B cell (primary cell): Measurements from ENCODE around the gene ZC3H11A. TPM values are rescaled to one million over a fixed set of nuclear protein-coding genes. Genes with fewer than 3 reads are reported as not detected.

Source experiments
- ATAC-seq: fragments of 200-7000 bp; cut with Tn5 transposase; one replicate; pipeline ENCODE4 v1.10.0; 2021; ENCODE audit warnings: low read depth, mild to moderate bottlenecking, moderate number of reproducible peaks, moderate library complexity
- CTCF ChIA-PET: fragments of 350-600 bp; sonication (Branson Sonifier 250); formaldehyde crosslinking; loops from one replicate; lab custom pipeline; 2021; ENCODE audit warnings: antibody characterized with exemption, inconsistent platforms; lab: Charles Lee
- POLR2A ChIA-PET: fragments of 350-600 bp; sonication (Branson Sonifier 250); formaldehyde crosslinking; loops from one replicate; lab custom pipeline; 2021; ENCODE audit warnings: antibody characterized with exemption; lab: Charles Lee
- DNase-seq: peaks from one replicate; pipeline ENCODE4 v3.0.0; 2013
- H2AFZ ChIP-seq: 2 replicates; pipeline ENCODE4 v1.6.1; 2012; ENCODE audit warnings: mild to moderate bottlenecking, low read depth, low read length; ENCODE audit not compliant: insufficient read depth, poor library complexity, severe bottlenecking
- H3K27ac ChIP-seq, 2 donors: 1 replicate in 1 of 2; 2 replicates in 1 of 2; pipeline ENCODE4 v1.5.1; 2012 to 2013; ENCODE audit warnings: low read length in 2 of 2, mild to moderate bottlenecking in 2 of 2, moderate library complexity in 1 of 2
- H3K27me3 ChIP-seq, 4 experiments: fragments of 200-600 bp in 1 of 4; sonication (generic) in 1 of 4; replicated peaks in 1 of 4; 1 replicate in 2 of 4; 2 replicates in 2 of 4; pipeline versions ENCODE4 v1.6.1 to v1.7.0; 2013 to 2016; ENCODE audit warnings: low read length in 3 of 4, mild to moderate bottlenecking in 2 of 4, mixed read lengths in 1 of 4, moderate library complexity in 1 of 4; ENCODE audit not compliant: insufficient read depth in 4 of 4, control insufficient read depth in 3 of 4; ENCODE audit errors: control extremely low read depth in 1 of 4
- H3K36me3 ChIP-seq, 2 experiments: replicated peaks in 1 of 2; 1 replicate in 1 of 2; 2 replicates in 1 of 2; pipeline versions ENCODE4 v1.6.1 to v1.7.1; 2013; ENCODE audit warnings: low read length in 1 of 2; ENCODE audit not compliant: insufficient read depth in 2 of 2, control insufficient read depth in 1 of 2; ENCODE audit errors: control extremely low read depth in 1 of 2, extremely low read depth in 1 of 2
- H3K4me1 ChIP-seq, 2 donors: fragments of 200-600 bp in 1 of 2; sonication (generic) in 1 of 2; 1 replicate in 1 of 2; 2 replicates in 1 of 2; pipeline versions ENCODE4 v1.5.1 to v1.6.1; 2013 to 2017; ENCODE audit warnings: low read length in 2 of 2; ENCODE audit not compliant: control insufficient read depth in 2 of 2, insufficient read depth in 2 of 2
- H3K4me2 ChIP-seq: replicated peaks from 2 replicates; pipeline ENCODE3; 2012; ENCODE audit warnings: mild to moderate bottlenecking, low read depth, low read length; ENCODE audit not compliant: poor library complexity, severe bottlenecking
- H3K4me3 ChIP-seq, 5 experiments: fragments of 200-600 bp in 1 of 5; sonication (generic) in 1 of 5; 1 replicate in 3 of 5; 2 replicates in 2 of 5; pipeline versions ENCODE4 v1.5.1 to v1.7.0; 2011 to 2016; ENCODE audit warnings: low read length in 4 of 5, mild to moderate bottlenecking in 4 of 5, low read depth in 2 of 5, control low read depth in 1 of 5, moderate library complexity in 1 of 5; ENCODE audit not compliant: insufficient read depth in 1 of 5; ENCODE audit errors: control extremely low read depth in 1 of 5, extremely low read depth in 1 of 5
- H3K79me2 ChIP-seq: fragments of 200-600 bp; sonication (generic); one replicate; pipeline ENCODE4 v1.6.0; 2016; ENCODE audit warnings: low read length; ENCODE audit not compliant: control insufficient read depth, insufficient read depth
- H3K9ac ChIP-seq: fragments of 200-600 bp; sonication (generic); 2 replicates; pipeline ENCODE4 v1.6.1; 2017; ENCODE audit warnings: mild to moderate bottlenecking, low read length, moderate library complexity
- H3K9me3 ChIP-seq, 3 donors: one replicate each; pipeline versions ENCODE4 v1.6.1 to v1.7.1; 2013; ENCODE audit warnings: low read length in 2 of 3; ENCODE audit not compliant: control insufficient read depth in 2 of 3, insufficient read depth in 1 of 3; ENCODE audit errors: control extremely low read depth in 1 of 3
- H4K20me1 ChIP-seq: 2 replicates; pipeline ENCODE4 v1.6.0; 2012; ENCODE audit warnings: mild to moderate bottlenecking, low read length; ENCODE audit not compliant: insufficient read depth, control insufficient read depth, poor library complexity, severe bottlenecking
- H3K27ac Mint-ChIP-seq: one replicate; pipeline ENCODE4 v1.8.0; 2021; ENCODE audit warnings: mixed read lengths
- H3K27me3 Mint-ChIP-seq: one replicate; pipeline ENCODE4 v1.8.0; 2021; ENCODE audit warnings: mixed read lengths
- H3K4me1 Mint-ChIP-seq: one replicate; pipeline ENCODE4 v1.8.0; 2021; ENCODE audit warnings: mixed read lengths
- H3K4me3 Mint-ChIP-seq: one replicate; pipeline ENCODE4 v1.8.0; 2021; ENCODE audit warnings: mixed read lengths
- H3K9me3 Mint-ChIP-seq: one replicate; pipeline ENCODE4 v1.8.0; 2022; ENCODE audit warnings: mixed read lengths; ENCODE audit not compliant: insufficient read depth
- CTCF ChIP-seq: fragments of 200-600 bp; IDR thresholded peaks from one replicate; pipeline ENCODE4 v1.8.0; 2022; ENCODE audit warnings: antibody characterized with exemption, mild to moderate bottlenecking
- EZH2 ChIP-seq: IDR thresholded peaks from 2 replicates; pipeline ENCODE4 v1.6.1; 2012; ENCODE audit warnings: borderline replicate concordance, low read depth, mild to moderate bottlenecking, moderate library complexity, low read length; ENCODE audit not compliant: insufficient read depth, poor library complexity, severe bottlenecking
- WGBS: methylation state at CpG from one replicate; pipeline ENCODE4 v1.1.5; 2013; ENCODE audit warnings: missing lambda C conversion rate; ENCODE audit not compliant: insufficient coverage; 5-methylcytosine and 5-hydroxymethylcytosine counted together
- intact Hi-C: fragments of 100-400 bp; cut with micrococcal nuclease; formaldehyde crosslinking; loops from one replicate; pipeline ENCODE4 v1.10.0; 2022
- polyA plus RNA-seq: library from polyadenylated mRNA; depleted of rRNA; stranded (reverse); fragments of >200 nt; gene quantifications from 2 replicates; pipeline ENCODE4 v1.2.3, GENCODE V29; 2012
- total RNA-seq, 2 donors: library from RNA; stranded (reverse); fragments of 120-200 nt in 1 of 2; gene quantifications; 1 replicate in 1 of 2; 2 replicates in 1 of 2; pipeline versions ENCODE4 v1.2.3 to v1.2.4, GENCODE V29; 2013 to 2022

ZC3H11A gene
- total and polyA plus RNA-seq, 2 donors (not counting 1 experiment from before 2014, with no cell fraction given) = 72.1 to 130 TPM

- no peak overlapping the region for H3K27ac Mint-ChIP-seq
- Histone ChIP-seq H3K36me3 (peaks cover 5 to 30% of the 10 kb centered on the region in 2 experiments), H3K4me3 (no peak overlapping the region), H2AFZ (no peak overlapping the region), H3K9me3 (no peaks in the 10 kb centered on the region), H3K79me2 (no peaks in the 10 kb centered on the region), H3K27me3 (peaks cover 0 to 2% (median 0%) of the 10 kb centered on the region in 4 experiments), H3K9ac (no peak overlapping the region), H3K4me1 (peaks cover 5 to 6% of the 10 kb centered on the region in 2 donors), H4K20me1 (no peaks in the 10 kb centered on the region), H3K4me2 (no peak overlapping the region), H3K27ac (no peak overlapping the region)
- TF ChIP-seq EZH2 (no peak), CTCF (no peak)
- intact Hi-C loops = no loop called here
- H3K27me3 Mint-ChIP-seq = no peaks in the 10 kb centered on the region
- H3K4me1 Mint-ChIP-seq = peaks cover 25% of the 10 kb centered on the region
- no peak for DNase-seq
- 100% methylated on average over 1 of the region's 1 CpG for WGBS
- POLR2A ChIA-PET = no interaction called here
- CTCF ChIA-PET = interaction anchor here (1.0 to 2.0 kb wide), 4 partner anchors 8 to 269 kb away, joined by 3 to 6 read pairs (median 4); no protein-coding TSS in a partner anchor
- no peaks in the 10 kb centered on the region for H3K9me3 Mint-ChIP-seq
- no peak overlapping the region for H3K4me3 Mint-ChIP-seq
- ATAC-seq = no peak
Measured at GRCh38 chr1:203772836-203773235, 22.6 kb upstream of the ZC3H11A start.

- no peak for TF ChIP-seq EZH2
- no peak for TF ChIP-seq CTCF
- H3K27ac Mint-ChIP-seq = no peak overlapping the region
- intact Hi-C loops = loop anchor here (1.0 to 2.0 kb wide), 2 partner anchors 74 to 272 kb away; no protein-coding TSS in a partner anchor
- no peak overlapping the region for H2AFZ ChIP-seq
- DNase-seq = no peak
- no peak overlapping the region for H3K4me3 Mint-ChIP-seq
- H4K20me1 ChIP-seq = no peaks in the 10 kb centered on the region
- H3K9ac ChIP-seq = no peak overlapping the region
- ATAC-seq = peak; percentile 36
- no peaks in the 10 kb centered on the region for H3K79me2 ChIP-seq
- peaks cover 0 to 6% of the 10 kb centered on the region in 2 donors for H3K4me1 ChIP-seq
- WGBS = 70% methylated on average over 1 of the region's 4 CpGs
- peaks cover 15% of the 10 kb centered on the region for H3K4me1 Mint-ChIP-seq
- ChIA-PET POLR2A (no interaction called here), CTCF (interaction anchor here (0.6 to 4.0 kb wide), 14 partner anchors 10 to 739 kb away, joined by 3 to 25 read pairs (median 4); no protein-coding TSS in a partner anchor)
- no peaks in the 10 kb centered on the region for H3K27me3 Mint-ChIP-seq
- H3K36me3 ChIP-seq = peaks cover 5 to 19% of the 10 kb centered on the region in 2 experiments
- H3K4me3 ChIP-seq = no peak overlapping the region
- no peak overlapping the region for H3K4me2 ChIP-seq
- H3K9me3 ChIP-seq = no peaks in the 10 kb centered on the region
- peaks cover 0 to 2% (median 0%) of the 10 kb centered on the region in 4 experiments for H3K27me3 ChIP-seq
- peak overlapping the region in 1 of 2 donors; percentile 57 for H3K27ac ChIP-seq
- no peaks in the 10 kb centered on the region for H3K9me3 Mint-ChIP-seq
Measured at GRCh38 chr1:203776636-203777035, 18.8 kb upstream of the ZC3H11A start.
